Heart left ventricle (tissue), 13 donors: ENCODE results near the gene HSD17B2.

ENCODE experiments used
- POLR2A ChIP-seq, 2 donors: fragments of 450-650 bp; IDR thresholded peaks; one replicate each; pipeline ENCODE4 v1.6.1; 2017; ENCODE audit warnings: antibody characterized with exemption in 2 of 2, mild to moderate bottlenecking in 2 of 2, moderate library complexity in 2 of 2
- TF ChIP-seq, protein P1 (sequence below), 12 donors: fragments of 200-600 bp; sonication (generic) in 4 of 12; IDR thresholded peaks; one replicate each; pipeline versions ENCODE4 v1.5.0 to v1.8.0; 2018 to 2022; ENCODE audit warnings: antibody characterized with exemption in 12 of 12, mild to moderate bottlenecking in 5 of 12
- donor health status: ischemic (EF 13 %, LVEDD 7.1; RV severe dilation, severe dysfunction).
- donor health status: DM: no; HTN: yes; CAD: no.
- donor health status: DM: no; HTN: no; CAD: no.
- donor health status: ischemic (EF 25% LVEDD 6.9; RV normal size, moderate dysfunction).
- donor health status: ischemic (EF 25% LVEDD 5.7; RV mildly dilated, moderate dysfunction).
- donor health status: ischemic (EF 35%, LVEDD 5.7; RV mildly dilated, moderate dysfunction).
- donor health status: nonischemic (EF 11% LVEDD 7.7; RV severe dilation, severe dysfunction).
- donor health status: DM: yes; HTN: yes; CAD: no.
- donor health status: PGD.
- donor health status: ischemic (EF 29% LVEDD 5.4; RV normal size, mild dysfunction).
- donor health status: nonischemic (EF 23%, LVEDD 6.1; RV moderate dilation, normal function).

- TF ChIP-seq, protein P1, sequence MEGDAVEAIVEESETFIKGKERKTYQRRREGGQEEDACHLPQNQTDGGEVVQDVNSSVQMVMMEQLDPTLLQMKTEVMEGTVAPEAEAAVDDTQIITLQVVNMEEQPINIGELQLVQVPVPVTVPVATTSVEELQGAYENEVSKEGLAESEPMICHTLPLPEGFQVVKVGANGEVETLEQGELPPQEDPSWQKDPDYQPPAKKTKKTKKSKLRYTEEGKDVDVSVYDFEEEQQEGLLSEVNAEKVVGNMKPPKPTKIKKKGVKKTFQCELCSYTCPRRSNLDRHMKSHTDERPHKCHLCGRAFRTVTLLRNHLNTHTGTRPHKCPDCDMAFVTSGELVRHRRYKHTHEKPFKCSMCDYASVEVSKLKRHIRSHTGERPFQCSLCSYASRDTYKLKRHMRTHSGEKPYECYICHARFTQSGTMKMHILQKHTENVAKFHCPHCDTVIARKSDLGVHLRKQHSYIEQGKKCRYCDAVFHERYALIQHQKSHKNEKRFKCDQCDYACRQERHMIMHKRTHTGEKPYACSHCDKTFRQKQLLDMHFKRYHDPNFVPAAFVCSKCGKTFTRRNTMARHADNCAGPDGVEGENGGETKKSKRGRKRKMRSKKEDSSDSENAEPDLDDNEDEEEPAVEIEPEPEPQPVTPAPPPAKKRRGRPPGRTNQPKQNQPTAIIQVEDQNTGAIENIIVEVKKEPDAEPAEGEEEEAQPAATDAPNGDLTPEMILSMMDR (IDR thresholded peaks at IDR 0.05), result no peak
- TF ChIP-seq POLR2A (IDR thresholded peaks at IDR 0.05), result no peak
Measured at GRCh38 chr16:82138478-82139285, 103.6 kb downstream of the HSD17B2 start.
